ENCODE measurements around the gene TLE6.
"Not testable (repeated sequence)": the region's sequence is repeated elsewhere in the genome, so short reads cannot be mapped to it uniquely, and the experiment has no call there.

Gene TLE6

GRCh38 chr19:2960120-2960519 is 17.2 kb upstream of the TLE6 start:
- peaks cover 4% of the 10 kb centered on the region; the same call in 1 of the 2 replicates for H3K9me3 ChIP-seq
- TF ChIP-seq CTCF (IDR thresholded peaks at IDR 0.05; ENCODE audit: low read depth, low read length): no peak

GRCh38 chr19:2962018-2962670 is 15.2 kb upstream of the TLE6 start:
- H3K27me3 ChIP-seq: no peaks in the 10 kb centered on the region
- no peaks in the 10 kb centered on the region for H3K36me3 ChIP-seq
- H3K9me3 ChIP-seq: no peaks in the 10 kb centered on the region
- H3K4me1 ChIP-seq: no peaks in the 10 kb centered on the region
- H3K4me3 ChIP-seq (ENCODE audit: low read depth, low read length): no peak overlapping the region
- peak; percentile 74 for DNase-seq
- peak; percentile 76 for TF ChIP-seq CTCF (IDR thresholded peaks at IDR 0.05; ENCODE audit: low read depth, low read length)

More at GRCh38 chr19:2960120-2960519, 17.2 kb upstream of the TLE6 start:
- Histone ChIP-seq H3K4me1 (no peaks in the 10 kb centered on the region), H3K27me3 (no peaks in the 10 kb centered on the region), H3K36me3 (no peaks in the 10 kb centered on the region), H3K4me3 (ENCODE audit: low read depth, low read length) (no peak overlapping the region)
- no peak for DNase-seq

DNA sequence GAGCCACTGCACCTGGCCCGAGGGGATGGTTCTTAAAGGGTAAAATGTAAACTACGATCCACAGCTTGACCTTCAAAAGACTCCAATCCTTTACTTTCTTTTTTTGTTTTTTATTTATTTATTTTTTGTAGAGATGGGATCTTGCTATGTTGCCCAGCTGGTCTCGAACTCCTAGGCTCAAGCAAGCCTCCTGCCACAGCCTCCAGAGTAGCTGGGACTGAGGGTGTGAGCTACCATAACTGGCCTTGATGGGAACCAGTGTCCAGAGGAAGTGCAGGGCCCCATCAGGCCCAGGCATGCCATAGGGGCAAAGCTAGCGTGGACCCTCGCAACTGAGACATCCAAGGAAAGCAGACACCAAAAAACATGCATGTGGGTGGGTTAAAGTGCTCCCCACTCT is 14.2 kb upstream of the TLE6 start:
- no peaks in the 10 kb centered on the region for H3K36me3 ChIP-seq
- no peaks in the 10 kb centered on the region for H3K27me3 ChIP-seq
- no peak for TF ChIP-seq CTCF (IDR thresholded peaks at IDR 0.05; ENCODE audit: low read depth, low read length)
- DNase-seq: no peak
- H3K4me1 ChIP-seq: peaks cover 4% of the 10 kb centered on the region
- H3K9me3 ChIP-seq: no peaks in the 10 kb centered on the region
- H3K4me3 ChIP-seq (ENCODE audit: low read depth, low read length): no peak overlapping the region

DNA sequence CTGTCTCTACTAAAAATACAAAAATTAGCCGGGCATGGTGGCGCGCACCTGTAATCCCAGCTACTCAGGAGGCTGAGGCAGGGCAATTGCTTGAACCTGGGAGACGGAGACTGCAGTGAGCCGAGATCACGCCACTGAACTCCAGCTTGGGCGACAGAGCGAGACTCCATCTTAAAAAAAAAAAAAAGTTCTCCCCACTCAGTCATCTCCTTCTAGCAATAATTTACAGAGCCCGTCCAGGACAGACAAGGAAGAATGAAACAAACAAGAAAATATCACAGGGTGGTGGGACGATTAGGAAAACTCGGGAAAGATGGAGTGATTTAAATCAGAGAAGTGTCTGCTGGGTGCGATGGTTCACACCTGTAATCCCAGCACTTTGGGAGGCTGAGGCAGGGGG is 13.7 kb upstream of the TLE6 start:
- not testable (repeated sequence) for DNase-seq; H3K4me3 ChIP-seq (ENCODE audit: low read depth, low read length); H3K9me3 ChIP-seq

DNA sequence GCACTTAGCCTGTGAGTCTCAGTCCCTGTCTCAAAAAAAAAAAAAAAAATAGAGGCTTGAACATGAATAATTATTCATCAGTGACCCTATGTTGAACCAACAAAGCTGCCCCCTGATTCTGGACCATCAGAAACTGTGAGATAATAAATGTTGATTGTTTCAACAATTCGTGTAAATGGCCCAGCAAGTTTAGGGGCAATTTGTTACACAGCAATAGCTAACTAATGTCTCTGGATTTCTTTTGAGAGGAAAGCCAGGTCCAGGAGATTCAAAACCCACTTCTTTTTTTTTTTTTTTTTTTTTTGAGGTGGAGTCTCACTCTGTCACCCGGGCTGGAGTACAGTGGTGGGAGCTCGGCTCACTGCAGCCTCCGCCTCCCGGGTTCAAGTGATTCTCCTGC is 12.5 kb upstream of the TLE6 start:
- Histone ChIP-seq H3K27me3 (no peaks in the 10 kb centered on the region), H3K4me1 (peaks cover 8% of the 10 kb centered on the region), H3K36me3 (no peaks in the 10 kb centered on the region), H3K4me3 (ENCODE audit: low read depth, low read length) (no peak overlapping the region), H3K9me3 (no peaks in the 10 kb centered on the region)
- no peak for TF ChIP-seq CTCF (IDR thresholded peaks at IDR 0.05; ENCODE audit: low read depth, low read length)
- no peak for DNase-seq

More for the DNA sequence above, 13.7 kb upstream of the TLE6 start:
- not testable (repeated sequence) for H3K4me1 ChIP-seq, H3K27me3 ChIP-seq, H3K36me3 ChIP-seq

DNA sequence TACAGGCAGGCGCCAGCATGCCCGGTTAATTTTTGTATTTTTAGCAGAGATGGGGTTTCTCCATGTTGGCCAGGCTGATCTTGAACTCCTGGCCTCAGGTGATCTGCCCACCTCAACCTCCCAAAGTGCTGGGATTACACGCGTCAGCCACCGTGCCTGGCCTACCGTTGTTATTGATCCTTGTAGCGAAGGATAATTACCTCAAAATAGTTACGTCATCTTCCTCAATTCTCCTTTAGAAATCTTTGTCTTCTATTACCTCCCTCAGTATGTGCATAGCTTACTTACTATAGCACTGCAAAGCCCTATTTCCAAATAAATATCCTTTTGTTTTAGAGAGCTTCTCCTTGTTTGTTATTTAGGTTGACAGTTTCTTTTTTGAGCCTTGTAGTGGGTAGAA is 9.4 kb upstream of the TLE6 start:
- Histone ChIP-seq H3K4me1 (peaks cover 8% of the 10 kb centered on the region), H3K9me3 (no peaks in the 10 kb centered on the region), H3K36me3 (no peaks in the 10 kb centered on the region), H3K4me3 (ENCODE audit: low read depth, low read length) (no peak overlapping the region), H3K27me3 (no peaks in the 10 kb centered on the region)
- TF ChIP-seq CTCF (IDR thresholded peaks at IDR 0.05; ENCODE audit: low read depth, low read length): no peak
- DNase-seq: no peak

Data from BE2C (cell line).